GM19438 (cell line): ENCODE results near the gene PVALB.
"Not testable (repeated sequence)": the region's sequence is repeated elsewhere in the genome, so short reads cannot be mapped to it uniquely, and the experiment has no call there.

Source experiments
- ATAC-seq: cut with Tn5 transposase; IDR thresholded peaks from one replicate; pipeline ENCODE4 v1.9.1; 2021; ENCODE audit warnings: low read depth; ENCODE audit not compliant: unreplicated experiment

Gene PVALB

GRCh38 chr22:36759481-36760159 lies 57.2 kb downstream of the PVALB start:
- ATAC-seq, result no peak

GRCh38 chr22:36758792-36759271 lies 58.0 kb downstream of the PVALB start:
- no peak for ATAC-seq

GRCh38 chr22:36757668-36758211 lies 59.1 kb downstream of the PVALB start:
- no peak for ATAC-seq

GRCh38 chr22:36756746-36757655 lies 59.8 kb downstream of the PVALB start:
- no peak for ATAC-seq

- no peak for ATAC-seq
Observed at GRCh38 chr22:36756031-36756430, 60.8 kb downstream of the PVALB start.

GRCh38 chr22:36755316-36755715 lies 61.5 kb downstream of the PVALB start:
- no peak for ATAC-seq

GRCh38 chr22:36754881-36755280 lies 62.0 kb downstream of the PVALB start:
- not testable (repeated sequence) for ATAC-seq

- ATAC-seq, result no peak
Observed at GRCh38 chr22:36753916-36754315, 62.9 kb downstream of the PVALB start.

- ATAC-seq, result no peak
Observed at GRCh38 chr22:36753120-36753802, 63.6 kb downstream of the PVALB start.
